ENCODE results near the gene CERK. TPM values are rescaled to one million over a fixed set of nuclear protein-coding genes. Genes with fewer than 3 reads are reported as not detected.
A peak's percentile ranks its signal among the peaks of the same experiment; 100 is the strongest.

CERK gene
- total and polyA plus RNA-seq, 2 of the 13 experiments (the other 11 are each of a cell fraction or from before 2014, with no cell fraction given) = 40.3 to 41.9 TPM

- TF ChIP-seq AHDC1 (CRISPR knock-in tag; IDR thresholded peaks at IDR 0.05; ENCODE audit: borderline replicate concordance) = peak; percentile 59; the same call in 1 of the 2 replicates
- peak; percentile 66 for TF ChIP-seq BCL6 (CRISPR knock-in tag; IDR thresholded peaks at IDR 0.05)
- no peak; the same call in 1 of the 2 replicates for TF ChIP-seq RFX1 (IDR thresholded peaks at IDR 0.05)
- 0 out of 2 replicates have a peak, but pooled peaks have one; percentile 53 for TF ChIP-seq YEATS2 (CRISPR knock-in tag; IDR thresholded peaks at IDR 0.05; ENCODE audit: borderline replicate concordance)
- no peak for TF ChIP-seq ZNF891 (CRISPR knock-in tag; IDR thresholded peaks at IDR 0.05)
- TF ChIP-seq TFAP4 (IDR thresholded peaks at IDR 0.05; ENCODE audit: borderline replicate concordance, low read depth) = peak; percentile 91; the same call in 1 of the 2 replicates
- 0 out of 2 replicates have a peak, but pooled peaks have one; percentile 64 for TF ChIP-seq BRD4 (CRISPR knock-in tag; IDR thresholded peaks at IDR 0.05)
- TF ChIP-seq FLYWCH1 (CRISPR knock-in tag; IDR thresholded peaks at IDR 0.05) = no peak
- no peak for TF ChIP-seq CC2D1A (CRISPR knock-in tag; IDR thresholded peaks at IDR 0.05)
- TF ChIP-seq SIX1 (CRISPR knock-in tag; IDR thresholded peaks at IDR 0.05; ENCODE audit: borderline replicate concordance) = peak; percentile 7; the same call in 1 of the 2 replicates
- TF ChIP-seq NPAS2 (CRISPR knock-in tag; IDR thresholded peaks at IDR 0.05; ENCODE audit: borderline replicate concordance) = no peak
- no peak for TF ChIP-seq GLI4 (CRISPR knock-in tag; IDR thresholded peaks at IDR 0.05; ENCODE audit: borderline replicate concordance)
- TF ChIP-seq LBX2 (CRISPR knock-in tag; IDR thresholded peaks at IDR 0.05; ENCODE audit: borderline replicate concordance) = no peak
- TF ChIP-seq ZNF207 (IDR thresholded peaks at IDR 0.05; ENCODE audit: borderline replicate concordance) = peak; percentile 13; the same call in 1 of the 2 replicates
- no peak for TF ChIP-seq ZNF768 (CRISPR knock-in tag; IDR thresholded peaks at IDR 0.05)
- TF ChIP-seq ZNF350 (CRISPR knock-in tag; IDR thresholded peaks at IDR 0.05; ENCODE audit: borderline replicate concordance, low read depth) = peak; percentile 86
- no peak for TF ChIP-seq ZNF180 (CRISPR knock-in tag; IDR thresholded peaks at IDR 0.05; ENCODE audit: borderline replicate concordance, low read depth)
- TF ChIP-seq ZBTB39 (CRISPR knock-in tag; IDR thresholded peaks at IDR 0.05) = 0 out of 2 replicates have a peak, but pooled peaks have one; percentile 67
- TF ChIP-seq KLF13 (CRISPR knock-in tag; IDR thresholded peaks at IDR 0.05) = no peak
- TF ChIP-seq MYNN (CRISPR knock-in tag; IDR thresholded peaks at IDR 0.05; ENCODE audit: low read depth) = no peak
- no peak for TF ChIP-seq NKX3-1 (CRISPR knock-in tag; IDR thresholded peaks at IDR 0.05)
Observed at GRCh38 chr22:46638601-46639431, 99.2 kb downstream of the CERK start (continued).

Measured in HepG2 (cell line).